ENCODE results near the gene TUBG1.

The TUBG1 gene

GRCh38 chr17:42609182-42609813 lies at the start of gene TUBG1, which contains the start of gene RETREG3:
Gene TUBG1 (plus strand): TSS chr17:42609683. CDS start chr17:42609738, 55 bp downstream.
Gene RETREG3 (minus strand): TSS chr17:42609374. CDS start chr17:42609324, 50 bp downstream.
- TF ChIP-seq EP300 (IDR thresholded peaks at IDR 0.05; ENCODE audit: borderline replicate concordance) (no peak), TAF1 (IDR thresholded peaks at IDR 0.05; ENCODE audit: low read depth) (peak; percentile 82), RAD21 (IDR thresholded peaks at IDR 0.05; ENCODE audit: low read depth) (no peak), EGR1 (IDR thresholded peaks at IDR 0.05) (peak; percentile 3; the same call in 1 of the 2 replicates), CEBPB (IDR thresholded peaks at IDR 0.05) (no peak), TCF12 (IDR thresholded peaks at IDR 0.05; ENCODE audit: low read depth) (peak; percentile 33; the same call in 1 of the 2 replicates), USF1 (IDR thresholded peaks at IDR 0.05) (no peak), TEAD4 (IDR thresholded peaks at IDR 0.05) (0 out of 2 replicates have a peak, but pooled peaks have one; percentile 25), FOXM1 (IDR thresholded peaks at IDR 0.05; ENCODE audit: borderline replicate concordance, low read depth) (no peak), YY1 (IDR thresholded peaks at IDR 0.05; ENCODE audit: low read depth) (peak; percentile 30), CREB1 (IDR thresholded peaks at IDR 0.05; ENCODE audit: low read depth) (no peak), ZBTB7A (IDR thresholded peaks at IDR 0.05; ENCODE audit: low read depth) (0 out of 2 replicates have a peak, but pooled peaks have one; percentile 38), NFIC (IDR thresholded peaks at IDR 0.05) (peak; percentile 11; the same call in 1 of the 2 replicates), REST (IDR thresholded peaks at IDR 0.05; ENCODE audit: low read depth) (no peak)
- TF ChIP-seq, protein P1, sequence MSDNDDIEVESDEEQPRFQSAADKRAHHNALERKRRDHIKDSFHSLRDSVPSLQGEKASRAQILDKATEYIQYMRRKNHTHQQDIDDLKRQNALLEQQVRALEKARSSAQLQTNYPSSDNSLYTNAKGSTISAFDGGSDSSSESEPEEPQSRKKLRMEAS (IDR thresholded peaks at IDR 0.05) = peak; percentile 94

GRCh38 chr17:42560246-42560645 lies 49.2 kb upstream of the TUBG1 start:
- TF ChIP-seq USF1 (IDR thresholded peaks at IDR 0.05) = no peak
- TF ChIP-seq, protein P1 (IDR thresholded peaks at IDR 0.05) = no peak
- no peak for TF ChIP-seq YY1 (IDR thresholded peaks at IDR 0.05; ENCODE audit: low read depth)
- no peak for TF ChIP-seq NFIC (IDR thresholded peaks at IDR 0.05)
- TF ChIP-seq FOXM1 (IDR thresholded peaks at IDR 0.05; ENCODE audit: borderline replicate concordance, low read depth) = no peak
- TF ChIP-seq EGR1 (IDR thresholded peaks at IDR 0.05) = no peak
- TF ChIP-seq TAF1 (IDR thresholded peaks at IDR 0.05; ENCODE audit: low read depth) = no peak
- TF ChIP-seq CREB1 (IDR thresholded peaks at IDR 0.05; ENCODE audit: low read depth) = no peak
- no peak for TF ChIP-seq TEAD4 (IDR thresholded peaks at IDR 0.05)
- TF ChIP-seq TCF12 (IDR thresholded peaks at IDR 0.05; ENCODE audit: low read depth) = no peak
- no peak for TF ChIP-seq EP300 (IDR thresholded peaks at IDR 0.05; ENCODE audit: borderline replicate concordance)
- TF ChIP-seq ZBTB7A (IDR thresholded peaks at IDR 0.05; ENCODE audit: low read depth) = no peak

- TF ChIP-seq EGR1 (IDR thresholded peaks at IDR 0.05) (no peak), REST (IDR thresholded peaks at IDR 0.05; ENCODE audit: low read depth) (no peak), CREB1 (IDR thresholded peaks at IDR 0.05; ENCODE audit: low read depth) (no peak), FOXM1 (IDR thresholded peaks at IDR 0.05; ENCODE audit: borderline replicate concordance, low read depth) (no peak), TCF12 (IDR thresholded peaks at IDR 0.05; ENCODE audit: low read depth) (peak; percentile 51; the same call in 1 of the 2 replicates), NFIC (IDR thresholded peaks at IDR 0.05) (no peak), YY1 (IDR thresholded peaks at IDR 0.05; ENCODE audit: low read depth) (peak; percentile 62), ZBTB7A (IDR thresholded peaks at IDR 0.05; ENCODE audit: low read depth) (no peak), RAD21 (IDR thresholded peaks at IDR 0.05; ENCODE audit: low read depth) (no peak), EP300 (IDR thresholded peaks at IDR 0.05; ENCODE audit: borderline replicate concordance) (no peak), TEAD4 (IDR thresholded peaks at IDR 0.05) (peak; percentile 42; the same call in 1 of the 2 replicates), CEBPB (IDR thresholded peaks at IDR 0.05) (0 out of 2 replicates have a peak, but pooled peaks have one; percentile 36), TAF1 (IDR thresholded peaks at IDR 0.05; ENCODE audit: low read depth) (peak; percentile 74; the same call in 1 of the 2 replicates), USF1 (IDR thresholded peaks at IDR 0.05) (0 out of 2 replicates have a peak, but pooled peaks have one; percentile 20)
- TF ChIP-seq, protein P1 (IDR thresholded peaks at IDR 0.05) = peak; percentile 88
These were observed 47.5 kb upstream of the TUBG1 start, which contains the start of gene COASY for GRCh38 chr17:42561897-42562387. Gene COASY (plus strand): TSS chr17:42562148. CDS start chr17:42562623, 475 bp downstream.

Measured in Ishikawa (cell line).